Epidermal melanocyte (primary cell): ENCODE data around the gene MGAT5.

Source experiments
- DNase-seq: peaks from one replicate; pipeline ENCODE4 v3.0.0; 2011; ENCODE audit warnings: low spot score; ENCODE audit not compliant: insufficient read length

Gene MGAT5

GRCh38 chr2:134416018-134416417, 162.1 kb downstream of the MGAT5 start:
- no peak for DNase-seq

GRCh38 chr2:134416637-134417036, 162.8 kb downstream of the MGAT5 start:
- DNase-seq: no peak

DNA sequence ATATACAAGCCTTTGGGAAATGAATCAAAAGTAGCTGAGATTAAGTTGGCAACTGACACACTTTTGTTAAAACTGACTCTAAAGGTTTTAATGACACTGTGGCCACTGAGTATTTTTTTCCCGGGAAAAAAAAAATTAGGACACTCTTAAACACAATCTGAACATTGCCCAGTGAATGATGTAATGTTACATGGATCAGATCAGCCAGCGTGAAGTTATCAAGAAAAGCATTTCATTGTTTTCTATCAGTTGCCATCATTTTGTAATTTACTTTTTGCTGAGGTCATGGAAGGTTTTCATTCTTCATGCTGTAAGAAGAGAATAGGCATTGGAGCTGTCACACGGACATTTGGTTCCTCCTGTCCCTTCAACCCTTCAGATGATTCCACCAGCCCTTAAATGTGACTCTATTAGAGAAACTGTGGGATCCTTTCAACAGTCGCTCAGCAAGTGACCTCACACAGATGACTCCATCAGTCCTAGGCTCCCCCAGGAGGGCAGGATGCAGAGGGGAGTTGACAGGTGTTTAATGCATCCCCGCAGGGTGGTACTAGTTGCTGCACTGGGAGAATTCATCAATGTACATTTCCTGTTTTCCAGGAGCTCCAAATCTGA, 164.2 kb downstream of the MGAT5 start:
- no peak for DNase-seq

DNA sequence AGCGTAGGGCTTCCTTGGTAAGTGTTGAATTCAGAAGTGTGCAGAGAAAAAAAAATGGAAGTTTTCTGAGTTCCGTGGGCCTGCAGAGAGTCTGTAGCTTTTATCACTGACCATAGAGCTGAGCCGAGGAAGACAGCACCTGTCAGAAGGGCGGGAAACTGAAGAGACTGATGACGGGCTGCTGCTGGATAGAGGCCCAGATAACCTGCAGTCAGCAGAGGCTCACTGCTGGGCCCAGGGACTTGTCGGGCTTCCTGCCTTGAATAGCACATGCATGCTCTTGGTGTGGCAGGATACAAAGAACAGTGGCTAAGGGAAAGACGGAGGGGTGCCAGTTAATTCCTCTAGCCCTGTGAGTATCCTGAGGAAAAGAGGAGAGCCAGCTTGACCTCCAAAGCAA, 166.4 kb downstream of the MGAT5 start:
- DNase-seq: no peak

DNA sequence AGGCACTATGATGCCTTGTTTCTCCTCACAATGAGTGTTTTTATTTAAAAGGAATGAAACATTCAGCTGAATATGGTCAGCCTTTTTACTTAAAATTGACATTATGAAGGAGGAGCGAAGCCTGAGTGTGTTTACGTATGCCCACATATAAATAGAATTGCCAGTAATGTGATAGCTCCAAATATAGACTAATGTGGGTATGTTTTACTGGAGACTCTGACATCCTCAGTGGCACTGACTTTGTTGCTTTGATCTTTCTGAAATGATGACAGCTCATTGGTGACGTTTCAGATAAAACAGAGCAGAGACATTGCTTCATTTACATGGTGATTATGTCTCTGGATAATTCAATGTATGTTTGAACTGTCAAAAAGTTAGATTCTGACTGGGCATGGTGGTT, 167.0 kb downstream of the MGAT5 start:
- no peak for DNase-seq

DNA sequence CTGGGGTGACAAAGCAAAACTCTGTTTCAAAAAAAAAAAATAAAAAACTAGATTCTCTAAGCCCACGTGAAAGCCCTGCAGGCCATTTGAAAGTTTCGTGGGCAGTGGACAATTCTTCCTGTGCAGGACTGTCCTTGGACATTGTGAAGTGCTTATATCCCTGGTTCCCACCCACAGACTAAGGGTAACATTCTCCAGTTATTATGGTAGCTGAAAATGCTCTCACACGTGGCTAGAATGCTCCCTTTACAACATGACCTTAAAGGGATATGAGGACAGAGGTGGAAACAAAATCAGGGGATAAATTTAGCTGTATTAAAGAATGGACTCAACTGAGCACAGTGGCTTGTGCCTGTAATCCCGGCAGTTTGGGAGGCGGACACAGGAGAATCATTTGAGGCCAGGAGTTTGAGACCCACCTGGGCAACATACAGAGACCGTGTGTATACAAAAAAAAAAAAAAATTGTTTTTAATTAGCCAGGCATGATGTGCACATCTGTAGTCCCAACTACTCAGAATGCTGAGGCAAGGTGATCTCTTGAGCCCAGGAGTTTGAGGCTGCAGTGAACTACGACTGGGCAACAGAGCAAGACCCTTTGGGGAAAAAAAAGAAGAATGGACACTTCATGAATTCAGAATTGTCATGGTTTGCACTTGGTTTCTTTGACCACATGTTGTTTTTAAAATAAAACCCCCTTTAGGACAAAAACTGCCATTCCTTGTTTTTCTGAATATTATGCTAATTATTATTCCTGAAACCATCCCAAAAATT, 167.9 kb downstream of the MGAT5 start:
- DNase-seq: no peak

- no peak for DNase-seq
These were observed 172.0 kb downstream of the MGAT5 start for GRCh38 chr2:134425724-134426496.

DNA sequence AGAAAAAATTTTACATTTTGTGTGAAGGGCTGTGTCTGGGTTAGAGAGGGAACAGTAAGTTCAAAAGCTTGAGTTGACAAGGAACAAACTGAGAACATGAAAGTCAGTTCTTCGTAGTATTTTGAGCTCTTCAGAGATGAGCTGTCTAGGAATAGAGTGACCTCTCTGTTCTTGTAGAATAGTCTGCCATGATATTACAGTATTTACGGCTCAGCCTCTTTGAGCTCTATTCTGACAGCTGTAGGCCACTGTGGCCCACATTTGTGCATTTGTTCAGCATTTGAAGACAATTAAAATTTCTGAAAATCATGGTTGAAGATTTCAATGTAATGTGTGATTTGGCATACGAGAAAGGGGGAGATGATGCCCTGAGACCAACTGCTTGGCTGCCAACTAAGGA, 172.8 kb downstream of the MGAT5 start:
- no peak for DNase-seq

DNA sequence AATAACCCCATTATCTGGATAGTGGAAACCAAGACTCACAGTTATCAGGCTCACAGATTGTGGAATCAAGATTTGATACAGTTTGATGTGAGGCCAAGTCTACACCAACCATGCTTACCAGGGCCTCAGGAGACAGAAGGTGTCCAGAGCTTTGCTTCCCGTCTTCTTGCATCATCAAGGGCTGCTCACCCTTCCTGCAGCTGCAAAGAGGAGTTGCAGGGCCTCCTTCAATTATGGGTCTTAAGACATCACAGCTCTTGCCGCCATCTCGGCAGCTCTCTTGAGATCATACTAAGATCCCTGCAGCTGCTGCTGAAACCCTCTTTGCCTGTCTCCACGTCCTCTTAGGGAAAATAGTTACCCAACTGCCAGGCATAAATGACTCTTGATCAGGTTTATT, 176.0 kb downstream of the MGAT5 start:
- DNase-seq: no peak

GRCh38 chr2:134431838-134432434, 178.1 kb downstream of the MGAT5 start:
- DNase-seq: no peak

DNA sequence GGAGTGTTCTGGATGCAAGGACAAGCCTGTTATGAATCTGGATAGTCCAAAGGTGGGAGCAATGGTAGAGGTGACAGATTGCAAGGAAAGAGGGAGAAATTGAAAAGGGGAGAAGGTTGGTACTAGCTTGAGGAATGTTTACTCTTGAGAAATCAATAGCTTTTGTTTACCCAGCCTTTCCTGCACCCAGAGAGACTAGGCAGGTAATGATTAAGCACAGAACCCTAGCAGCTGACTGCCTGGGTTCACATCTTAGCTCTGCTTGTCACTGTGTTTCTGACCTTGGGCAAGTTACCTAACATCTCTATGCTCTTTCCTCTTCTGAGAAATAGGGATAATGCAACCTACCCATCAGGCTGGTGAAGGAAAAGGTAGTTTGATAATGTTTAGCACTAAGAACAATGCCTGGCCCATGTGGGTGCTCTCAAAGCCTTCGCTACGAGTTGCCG, 178.6 kb downstream of the MGAT5 start:
- DNase-seq: no peak

GRCh38 chr2:134433469-134433868, 179.6 kb downstream of the MGAT5 start:
- DNase-seq: no peak

DNA sequence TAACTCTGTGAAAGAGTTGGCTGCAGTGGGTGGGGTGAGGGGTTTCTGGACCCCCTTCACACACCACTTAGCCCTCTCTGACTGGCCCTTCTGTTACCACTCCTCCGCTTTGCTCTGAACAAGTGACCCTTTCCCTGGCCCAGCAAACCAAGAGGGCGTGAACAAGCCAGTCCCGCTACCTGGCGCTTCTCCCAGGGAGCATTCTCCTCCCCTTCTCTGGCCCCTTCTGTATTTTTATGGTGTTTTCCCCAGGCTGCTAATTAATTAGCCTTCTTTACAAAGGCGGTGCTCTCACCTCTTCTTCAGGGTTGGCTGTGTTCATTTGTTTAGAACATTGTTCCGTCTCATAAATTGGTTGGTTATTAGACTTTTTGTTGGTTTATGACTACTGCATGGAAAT, 180.1 kb downstream of the MGAT5 start:
- DNase-seq: no peak

- DNase-seq: no peak
These were observed 181.6 kb downstream of the MGAT5 start for GRCh38 chr2:134435505-134435904.

DNA sequence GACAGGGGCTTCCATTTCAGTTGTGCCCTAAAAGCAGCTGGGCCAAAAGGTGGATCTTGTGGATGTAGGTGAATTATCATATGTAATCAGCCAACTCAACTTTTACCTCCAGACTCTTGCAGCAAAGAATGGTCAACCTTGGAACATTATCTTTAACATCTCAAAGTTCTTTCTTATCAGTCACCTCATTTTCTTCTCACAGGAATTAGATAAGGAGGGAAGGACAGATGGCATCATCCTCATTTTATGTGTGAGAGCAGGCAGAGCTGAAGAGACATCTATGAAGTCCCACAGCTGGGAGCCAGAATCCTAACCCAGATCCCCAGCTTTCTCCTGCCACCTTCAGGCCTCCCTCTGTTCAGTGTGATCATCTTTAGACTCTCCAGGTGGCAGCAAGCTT, 182.1 kb downstream of the MGAT5 start:
- no peak for DNase-seq

- DNase-seq: no peak
These were observed 182.8 kb downstream of the MGAT5 start for GRCh38 chr2:134436706-134437105.

- no peak for DNase-seq
These were observed 184.5 kb downstream of the MGAT5 start for GRCh38 chr2:134438371-134438770.

DNA sequence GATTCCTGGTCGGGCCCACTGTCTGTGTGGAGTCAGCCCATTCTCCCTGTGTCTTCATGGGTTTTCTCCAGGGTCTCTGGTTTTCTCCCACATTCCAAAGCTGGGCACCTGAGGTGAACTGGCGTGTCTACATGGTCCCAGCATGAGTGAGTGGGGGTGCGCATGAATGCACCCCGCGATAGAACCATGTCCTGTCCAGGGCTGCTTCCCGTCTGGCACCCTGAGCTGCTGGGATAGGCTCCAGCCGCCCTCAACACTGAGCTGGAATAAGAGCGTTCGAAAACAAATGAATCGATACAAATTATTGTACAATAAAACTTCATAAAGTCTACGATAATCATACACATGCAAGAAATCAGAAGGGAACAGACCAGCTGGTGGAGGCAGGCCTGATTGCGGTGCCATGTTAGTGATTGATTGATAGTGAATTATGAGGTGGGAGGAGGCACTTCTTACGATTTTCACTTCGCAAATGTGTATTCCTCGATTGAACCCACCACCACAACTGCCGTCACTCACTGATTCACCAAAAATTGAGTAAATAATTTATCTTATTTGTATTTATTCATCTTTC, 186.6 kb downstream of the MGAT5 start:
- DNase-seq: no peak

DNA sequence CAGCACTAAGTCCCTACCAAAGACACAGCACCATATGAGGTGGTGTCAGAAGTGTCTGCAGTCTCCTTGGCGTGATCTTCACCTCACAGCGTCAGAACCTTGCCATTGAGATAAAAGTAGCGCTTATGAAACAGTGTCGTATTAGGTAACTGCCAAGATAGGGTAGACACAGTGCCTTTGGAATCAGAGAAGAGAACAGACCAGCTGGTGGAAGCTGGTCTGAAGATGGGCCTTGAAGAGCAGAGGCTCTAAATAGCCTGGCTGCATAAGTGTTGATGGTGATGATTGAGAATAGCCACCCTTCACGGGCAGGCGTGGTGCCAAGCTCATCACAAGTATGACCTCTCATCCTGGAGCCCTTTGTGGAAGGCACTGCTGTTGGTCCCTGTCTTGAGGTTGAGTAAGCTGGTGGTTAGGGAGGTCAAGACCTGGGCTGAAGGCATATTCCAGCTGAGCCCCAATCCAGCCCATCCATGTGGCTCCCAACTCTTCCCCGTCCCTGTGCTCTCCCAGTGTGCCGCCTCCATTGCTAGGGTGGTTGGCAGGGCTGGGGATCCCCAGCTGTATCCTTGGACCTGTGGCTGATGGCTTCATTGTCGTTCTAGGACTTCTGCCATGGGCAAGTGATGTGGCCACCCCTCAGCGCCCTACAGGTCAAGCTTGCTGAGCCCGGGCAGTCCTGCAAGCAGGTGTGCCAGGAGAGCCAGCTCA, 187.4 kb downstream of the MGAT5 start:
- no peak for DNase-seq

- DNase-seq: no peak
These were observed 190.1 kb downstream of the MGAT5 start for GRCh38 chr2:134443814-134444480.
